ENCODE data around the gene KRT14.
"Not testable (repeated sequence)": the region's sequence is repeated elsewhere in the genome, so short reads cannot be mapped to it uniquely, and the experiment has no call there.

KRT14 gene

DNA sequence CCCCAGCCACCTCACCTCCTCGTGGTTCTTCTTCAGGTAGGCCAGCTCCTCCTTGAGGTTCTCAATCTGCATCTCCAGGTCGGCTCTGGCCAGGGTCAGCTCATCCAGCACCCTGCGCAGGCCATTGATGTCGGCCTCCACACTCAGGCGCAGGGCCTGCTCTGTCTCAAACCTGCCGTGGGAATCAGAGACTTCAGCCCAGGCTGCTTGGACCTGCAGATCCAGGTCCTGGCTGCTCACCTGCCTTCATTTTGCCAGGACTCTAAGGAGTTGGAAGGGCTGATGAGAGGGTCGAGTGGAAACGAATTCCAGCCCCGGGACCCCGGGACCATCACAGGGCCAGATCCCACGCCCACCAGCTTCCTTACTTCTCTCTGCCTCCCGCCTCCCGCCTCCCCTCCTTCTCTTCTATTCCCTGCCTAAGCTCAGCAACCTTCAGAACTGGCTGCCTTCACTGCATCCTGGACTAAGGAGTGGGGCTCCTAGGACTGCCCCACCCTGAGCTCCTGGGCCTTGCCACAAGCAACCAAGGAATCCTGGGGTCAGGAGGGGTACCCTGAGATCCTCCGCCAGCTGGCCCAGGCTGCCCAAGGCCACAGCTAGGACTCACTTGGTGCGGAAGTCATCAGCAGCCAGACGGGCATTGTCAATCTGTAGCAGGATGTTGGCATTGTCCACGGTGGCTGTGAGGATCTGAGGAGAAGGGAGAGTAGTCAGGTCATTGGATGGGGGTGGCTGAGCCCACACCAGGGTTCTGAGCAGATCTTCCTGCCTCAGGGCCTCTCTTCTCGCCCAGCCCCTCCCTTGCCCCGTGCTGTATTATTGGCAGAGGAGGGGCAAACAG lies 35.9 kb upstream of the KRT14 start:
- DNase-seq = not testable (repeated sequence)

- DNase-seq = no peak
These were observed 35.2 kb upstream of the KRT14 start for GRCh38 chr17:41621916-41622315.

- not testable (repeated sequence) for DNase-seq
These were observed 34.7 kb upstream of the KRT14 start for GRCh38 chr17:41621435-41621817.

DNA sequence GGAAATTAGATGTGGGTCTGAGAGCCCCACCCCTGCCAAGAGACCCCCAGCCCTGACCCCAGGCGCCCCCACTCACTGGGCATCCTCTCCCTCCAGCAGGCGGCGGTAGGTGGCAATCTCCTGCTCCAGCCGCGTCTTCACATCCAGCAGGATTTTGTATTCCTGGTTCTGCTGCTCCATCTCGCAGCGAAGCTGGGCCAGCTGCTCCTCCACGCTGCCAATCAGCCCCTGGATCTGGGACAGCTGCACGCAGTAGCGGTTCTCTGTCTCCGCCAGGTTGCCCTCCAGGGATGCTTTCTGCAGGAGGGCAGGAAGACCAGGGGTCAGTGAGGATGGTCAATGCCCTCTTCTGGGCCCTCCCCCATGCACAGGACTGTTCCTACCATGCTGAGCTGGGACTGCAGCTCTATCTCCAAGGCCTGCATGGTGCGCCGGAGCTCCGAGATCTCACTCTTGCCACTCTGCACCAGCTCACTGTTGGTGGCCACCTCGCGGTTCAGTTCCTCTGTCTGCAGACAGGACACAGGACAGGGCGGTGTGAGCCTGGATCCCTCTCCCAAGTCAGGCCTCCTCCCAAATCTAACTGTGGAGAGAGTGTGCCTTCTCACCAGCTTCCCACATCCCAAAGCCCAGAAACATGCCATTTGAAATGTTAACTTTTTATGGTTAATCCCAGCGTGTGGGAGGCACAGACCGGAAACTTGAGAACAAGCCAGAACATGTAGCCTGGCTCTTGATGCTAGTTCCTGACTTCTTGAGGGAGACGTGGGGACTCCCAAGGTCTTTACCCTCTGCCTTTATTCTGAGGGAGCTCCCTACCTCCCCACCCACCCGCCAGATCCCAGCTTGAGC lies 34.1 kb upstream of the KRT14 start:
- no peak for DNase-seq

- DNase-seq = not testable (repeated sequence)
These were observed 33.4 kb upstream of the KRT14 start for GRCh38 chr17:41619927-41620582.

GRCh38 chr17:41619036-41619926 lies 32.6 kb upstream of the KRT14 start:
- DNase-seq = no peak

DNA sequence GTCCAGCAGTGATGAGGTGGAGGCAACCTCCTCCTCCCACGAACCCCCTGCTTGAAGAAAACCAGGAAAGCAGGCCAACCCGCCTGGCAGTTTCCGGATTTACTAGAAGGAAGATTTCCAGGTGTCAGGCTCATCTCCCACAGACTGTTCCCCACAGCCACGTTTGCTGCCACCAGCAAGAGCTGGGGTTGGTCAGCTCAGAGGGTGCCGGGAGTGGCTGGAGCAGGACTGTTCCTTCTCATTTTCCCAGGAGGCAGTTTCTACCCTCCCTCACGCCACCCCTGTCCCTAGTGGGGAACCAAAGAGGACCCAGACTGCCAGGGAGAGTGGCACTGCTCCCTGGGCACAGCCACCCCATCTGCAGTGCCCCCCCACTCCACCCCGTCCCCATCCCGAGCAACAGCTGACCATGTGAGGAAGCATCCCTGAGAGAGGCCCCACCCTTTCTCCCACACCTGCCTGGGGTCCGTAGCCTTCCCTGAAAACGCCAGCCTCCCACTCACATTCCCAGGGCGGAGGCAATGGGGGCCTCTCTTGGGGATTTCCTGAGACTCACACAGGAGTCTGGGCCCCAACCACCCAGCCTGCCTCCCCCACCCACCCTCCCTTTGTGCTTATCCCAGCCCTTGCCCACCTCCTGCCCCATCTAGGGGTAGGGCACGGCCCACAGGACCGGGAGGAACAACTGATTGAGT lies 31.8 kb upstream of the KRT14 start:
- DNase-seq = no peak

GRCh38 chr17:41617698-41618097 lies 31.0 kb upstream of the KRT14 start:
- no peak for DNase-seq

DNA sequence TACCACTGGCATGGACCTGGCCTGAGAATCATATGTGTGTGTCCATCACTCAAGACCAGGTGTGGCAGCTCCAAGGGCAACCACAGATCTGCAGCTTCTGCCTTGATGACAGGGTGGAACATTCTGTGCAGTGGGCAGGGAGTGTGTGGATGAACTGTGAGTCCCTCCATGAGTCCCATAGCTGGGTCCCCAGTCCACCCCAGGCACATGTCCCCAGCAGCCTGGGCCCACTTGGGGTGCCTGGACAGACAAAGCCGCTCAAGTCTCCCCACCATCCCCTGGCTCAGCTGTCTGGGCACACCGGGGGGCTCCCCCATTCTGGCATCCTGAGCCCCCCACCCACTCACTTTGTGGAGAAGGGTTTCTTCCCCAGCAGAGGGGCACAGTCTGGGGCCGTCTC lies 30.4 kb upstream of the KRT14 start:
- DNase-seq = no peak

DNA sequence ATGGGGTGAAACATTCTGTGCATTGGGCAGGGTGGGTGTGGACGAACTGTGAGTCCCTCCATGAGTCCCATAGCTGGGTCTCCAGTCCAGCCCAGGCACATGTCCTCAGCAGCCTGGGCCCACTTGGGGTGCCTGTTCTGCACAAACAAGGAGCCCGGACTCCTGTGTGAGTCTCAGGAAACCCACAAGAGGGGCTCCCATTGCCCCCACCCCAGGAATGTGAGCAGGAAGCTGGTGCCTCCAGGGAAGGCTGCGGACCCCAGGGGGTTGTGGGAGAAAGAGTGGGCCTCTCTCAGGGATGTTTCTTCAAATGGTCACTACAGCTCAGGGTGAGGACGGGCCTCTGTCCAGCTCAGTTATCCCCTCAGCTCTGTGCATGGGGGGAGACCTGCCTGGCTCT lies 29.8 kb upstream of the KRT14 start:
- DNase-seq = not testable (repeated sequence)

- no peak for DNase-seq
These were observed 28.8 kb upstream of the KRT14 start for GRCh38 chr17:41615454-41615853.

DNA sequence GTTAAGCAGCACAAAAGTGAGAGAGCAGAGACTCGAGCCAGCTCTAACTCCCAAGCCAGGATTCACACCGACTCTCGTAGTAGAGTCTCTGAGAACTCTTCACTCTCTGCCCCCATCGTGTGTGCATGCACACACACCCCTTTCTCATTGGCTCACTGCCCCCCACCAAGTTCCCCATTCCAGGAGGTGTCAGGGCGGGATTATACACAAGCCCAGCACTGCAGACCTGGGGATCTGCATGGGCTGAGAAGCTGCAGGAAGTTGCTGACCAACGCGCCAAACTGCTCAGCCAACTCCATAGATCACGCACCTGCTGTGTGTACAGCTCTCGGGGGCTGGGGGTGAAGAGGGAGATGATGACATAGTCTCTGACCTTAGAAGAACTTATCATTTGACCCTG lies 28.1 kb upstream of the KRT14 start:
- DNase-seq = not testable (repeated sequence)

DNA sequence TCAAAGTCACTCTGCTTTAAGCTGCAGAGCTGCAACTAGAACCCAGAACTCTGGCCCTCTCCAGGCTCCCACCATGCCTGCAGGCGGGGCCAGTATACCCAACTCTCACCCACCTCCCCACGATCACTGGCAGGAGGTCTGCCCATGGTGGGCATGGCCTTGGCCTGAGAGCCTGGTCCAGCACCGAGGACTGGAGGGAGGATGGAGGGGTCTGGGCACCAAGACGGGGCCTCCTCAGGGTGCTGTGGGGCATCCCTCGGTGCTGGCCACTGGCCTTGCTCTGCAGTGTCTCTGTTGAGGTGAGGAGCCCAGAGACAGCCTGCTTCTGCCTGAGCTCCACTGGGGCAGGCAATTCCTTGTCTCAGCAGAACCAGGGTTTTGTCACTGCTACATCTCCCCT lies 27.4 kb upstream of the KRT14 start:
- no peak for DNase-seq

- DNase-seq = no peak
These were observed 26.8 kb upstream of the KRT14 start for GRCh38 chr17:41613277-41614082.

GRCh38 chr17:41612376-41613160 lies 25.9 kb upstream of the KRT14 start, which contains the start of gene KRT16:
Gene KRT16 (minus strand): TSS chr17:41612767. CDS start chr17:41612688, 79 bp downstream.
- not testable (repeated sequence) for DNase-seq

- DNase-seq = no peak
These were observed 24.4 kb upstream of the KRT14 start for GRCh38 chr17:41610965-41611640.

GRCh38 chr17:41610061-41610517 lies 23.4 kb upstream of the KRT14 start:
- DNase-seq = not testable (repeated sequence)

DNA sequence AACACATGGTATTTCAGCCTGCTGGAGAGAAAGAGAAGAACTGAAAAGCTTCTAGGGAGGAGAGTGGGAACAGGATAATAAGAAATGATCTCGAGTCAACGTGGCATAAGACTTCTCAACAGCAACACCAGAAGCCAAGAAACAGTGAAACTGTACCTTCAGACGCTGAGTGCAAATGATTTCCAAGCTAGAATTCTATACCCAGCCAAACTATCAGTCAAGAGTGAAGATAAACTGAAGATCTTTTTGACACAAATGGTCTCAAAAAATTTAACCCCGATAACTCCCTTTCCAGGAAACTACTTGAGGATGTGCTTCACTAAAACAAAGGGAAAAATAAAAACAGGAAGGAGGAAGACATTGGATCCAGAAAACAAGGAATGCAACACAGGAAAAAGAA lies 20.2 kb upstream of the KRT14 start:
- DNase-seq = not testable (repeated sequence)

GRCh38 chr17:41602524-41602923 lies 15.8 kb upstream of the KRT14 start:
- DNase-seq = no peak

Measured in NCI-H2171 (cell line).